Smooth muscle cell (in vitro differentiated cells): ENCODE data around the gene MAML3. TPM values are rescaled to one million over a fixed set of nuclear protein-coding genes. Genes with fewer than 3 reads are reported as not detected.
A peak's percentile ranks its signal among the peaks of the same experiment; 100 is the strongest.

Experiments used
- DNase-seq: peaks from one replicate; lab custom pipeline; 2025; ENCODE audit not compliant: unreplicated experiment; lab: John Stamatoyannopoulos, UW
- H2AFZ ChIP-seq: fragments of 200-600 bp; sonication (generic); 2 replicates; pipeline ENCODE4 v1.6.0; 2016; ENCODE audit warnings: antibody characterized with exemption, low read depth, mild to moderate bottlenecking
- H3F3A ChIP-seq: fragments of 200-600 bp; sonication (generic); 2 replicates; pipeline ENCODE4 v1.6.0; 2017; ENCODE audit warnings: antibody characterized with exemption, low read depth
- H3K27ac ChIP-seq: fragments of 200-600 bp; sonication (generic); 2 replicates; pipeline ENCODE4 v1.5.1; 2016; ENCODE audit warnings: low read depth, mild to moderate bottlenecking
- H3K27me3 ChIP-seq: fragments of 200-600 bp; sonication (generic); 2 replicates; pipeline ENCODE4 v1.6.1; 2016; ENCODE audit warnings: low read depth, mild to moderate bottlenecking
- H3K36me3 ChIP-seq: fragments of 200-600 bp; sonication (generic); 2 replicates; pipeline ENCODE4 v1.5.1; 2016; ENCODE audit warnings: low read depth
- H3K4me1 ChIP-seq: fragments of 200-600 bp; sonication (generic); 2 replicates; pipeline ENCODE4 v1.5.1; 2016; ENCODE audit warnings: low read depth
- H3K4me2 ChIP-seq: fragments of 200-600 bp; sonication (generic); 2 replicates; pipeline ENCODE4 v1.6.0; 2016; ENCODE audit warnings: mild to moderate bottlenecking
- H3K4me3 ChIP-seq: fragments of 200-600 bp; sonication (generic); 2 replicates; pipeline ENCODE4 v1.5.1; 2016; ENCODE audit warnings: mild to moderate bottlenecking
- H3K79me2 ChIP-seq: fragments of 200-600 bp; sonication (generic); 2 replicates; pipeline ENCODE4 v1.6.0; 2016; ENCODE audit warnings: low read depth, mild to moderate bottlenecking
- H3K9ac ChIP-seq: fragments of 200-600 bp; sonication (generic); 2 replicates; pipeline ENCODE4 v1.6.0; 2016; ENCODE audit warnings: low read depth
- H3K9me3 ChIP-seq: fragments of 200-600 bp; sonication (generic); replicated peaks from 2 replicates; pipeline ENCODE4 v1.5.1; 2016; ENCODE audit warnings: low read depth
- H4K20me1 ChIP-seq: fragments of 200-600 bp; sonication (generic); 2 replicates; pipeline ENCODE4 v1.6.0; 2016; ENCODE audit warnings: low read depth
- WGBS: methylation state at CpG from one replicate; pipeline ENCODE4 v1.1.7; 2016; ENCODE audit warnings: low lambda C conversion rate; 5-methylcytosine and 5-hydroxymethylcytosine counted together
- polyA plus RNA-seq: library from polyadenylated mRNA; unstranded; fragments of >200 nt; fragmentation: Nextera tagmentation; extraction: Ambion mirVana; gene quantifications from 2 replicates; pipeline ENCODE4 v1.2.1, GENCODE V29; 2016
- total RNA-seq: library from RNA; depleted of rRNA; stranded (reverse); fragments of >200 nt; gene quantifications from 2 replicates; pipeline ENCODE4 v1.2.3, GENCODE V29; 2014
- TF ChIP-seq, protein P1 (sequence below): fragments of 200-600 bp; sonication (generic); IDR thresholded peaks from 2 replicates; pipeline ENCODE4 v1.5.1; 2017; ENCODE audit warnings: borderline replicate concordance, mild to moderate bottlenecking, antibody characterized with exemption; ENCODE audit not compliant: insufficient read depth, poor library complexity, severe bottlenecking

The MAML3 gene
- total and polyA plus RNA-seq, 2 experiments from 2014 or later = 4.9 to 12.6 TPM

DNA sequence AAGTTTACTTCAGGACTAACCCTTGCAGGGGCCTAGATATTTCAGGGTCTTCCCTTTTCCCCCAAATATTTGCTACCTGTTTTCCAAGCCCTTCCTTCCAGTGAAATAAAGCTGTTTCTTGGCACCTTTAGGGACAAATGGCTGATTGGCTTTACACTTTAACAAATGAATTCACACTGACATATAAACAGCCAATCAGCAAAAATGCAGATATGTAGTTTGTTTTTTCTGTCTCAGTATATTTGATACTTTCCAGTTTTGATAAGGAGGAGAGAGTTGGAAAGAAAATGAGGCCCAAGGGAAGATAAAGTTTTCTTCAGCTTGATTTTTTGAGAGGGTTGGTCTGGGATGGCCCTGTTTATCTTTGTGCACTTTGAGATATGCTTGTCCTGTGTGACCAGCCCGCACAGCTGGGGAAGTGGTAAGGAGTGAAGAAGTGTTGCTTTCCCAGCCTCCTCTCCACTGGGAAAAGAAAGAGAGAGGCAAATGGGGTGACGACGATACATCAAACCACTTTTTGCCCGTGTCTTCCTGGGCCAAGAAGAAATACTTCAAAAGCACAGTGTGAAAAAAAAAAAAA, 420.9 kb downstream of the MAML3 start:
- no peaks in the 10 kb centered on the region for H3K27me3 ChIP-seq
- TF ChIP-seq, protein P1, sequence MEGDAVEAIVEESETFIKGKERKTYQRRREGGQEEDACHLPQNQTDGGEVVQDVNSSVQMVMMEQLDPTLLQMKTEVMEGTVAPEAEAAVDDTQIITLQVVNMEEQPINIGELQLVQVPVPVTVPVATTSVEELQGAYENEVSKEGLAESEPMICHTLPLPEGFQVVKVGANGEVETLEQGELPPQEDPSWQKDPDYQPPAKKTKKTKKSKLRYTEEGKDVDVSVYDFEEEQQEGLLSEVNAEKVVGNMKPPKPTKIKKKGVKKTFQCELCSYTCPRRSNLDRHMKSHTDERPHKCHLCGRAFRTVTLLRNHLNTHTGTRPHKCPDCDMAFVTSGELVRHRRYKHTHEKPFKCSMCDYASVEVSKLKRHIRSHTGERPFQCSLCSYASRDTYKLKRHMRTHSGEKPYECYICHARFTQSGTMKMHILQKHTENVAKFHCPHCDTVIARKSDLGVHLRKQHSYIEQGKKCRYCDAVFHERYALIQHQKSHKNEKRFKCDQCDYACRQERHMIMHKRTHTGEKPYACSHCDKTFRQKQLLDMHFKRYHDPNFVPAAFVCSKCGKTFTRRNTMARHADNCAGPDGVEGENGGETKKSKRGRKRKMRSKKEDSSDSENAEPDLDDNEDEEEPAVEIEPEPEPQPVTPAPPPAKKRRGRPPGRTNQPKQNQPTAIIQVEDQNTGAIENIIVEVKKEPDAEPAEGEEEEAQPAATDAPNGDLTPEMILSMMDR = no peak
- H3K79me2 ChIP-seq = peaks cover 3% of the 10 kb centered on the region
- peaks cover 26% of the 10 kb centered on the region for H3K4me1 ChIP-seq
- H3K36me3 ChIP-seq = no peaks in the 10 kb centered on the region
- H3K9me3 ChIP-seq = no peaks in the 10 kb centered on the region
- no peak overlapping the region for H3K4me3 ChIP-seq
- H3K4me2 ChIP-seq = peak overlapping the region; percentile 87
- H3K27ac ChIP-seq = peak overlapping the region; percentile 98
- DNase-seq = no peak
- peak overlapping the region; percentile 94 for H3K9ac ChIP-seq
- peaks cover 12% of the 10 kb centered on the region for H3F3A ChIP-seq
- 43% methylated on average over 4 of the region's 4 CpGs for WGBS
- no peak overlapping the region for H2AFZ ChIP-seq
- no peaks in the 10 kb centered on the region for H4K20me1 ChIP-seq

DNA sequence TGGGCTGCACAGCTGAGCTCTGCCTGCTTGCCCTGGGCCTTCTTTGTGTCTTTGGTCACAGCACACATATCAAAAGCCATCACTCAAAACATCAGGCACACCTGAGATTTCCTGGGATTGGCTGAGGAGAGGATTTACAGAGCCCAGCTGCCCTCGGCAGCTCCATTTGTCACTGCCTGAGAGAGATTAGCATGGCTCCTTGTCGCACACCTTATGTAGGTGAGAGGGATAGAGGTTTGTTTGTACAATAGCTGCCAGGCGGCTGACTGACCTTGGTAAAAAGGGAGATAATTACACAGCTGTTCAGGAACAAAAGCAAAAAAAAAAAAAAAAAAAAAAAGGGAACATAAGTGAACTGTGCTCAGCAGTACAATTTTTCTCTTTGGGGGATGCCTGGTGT, 425.1 kb downstream of the MAML3 start:
- H3K9ac ChIP-seq = no peak overlapping the region
- no peaks in the 10 kb centered on the region for H4K20me1 ChIP-seq
- 80% methylated on average over 3 of the region's 3 CpGs for WGBS
- H3K9me3 ChIP-seq = no peaks in the 10 kb centered on the region
- no peak overlapping the region for H3K27ac ChIP-seq
- H3F3A ChIP-seq = no peaks in the 10 kb centered on the region
- H2AFZ ChIP-seq = no peak overlapping the region
- H3K4me3 ChIP-seq = no peak overlapping the region
- TF ChIP-seq, protein P1 = no peak
- H3K4me1 ChIP-seq = peaks cover 2% of the 10 kb centered on the region
- DNase-seq = no peak
- H3K79me2 ChIP-seq = peaks cover 3% of the 10 kb centered on the region
- no peak overlapping the region for H3K4me2 ChIP-seq
- no peaks in the 10 kb centered on the region for H3K36me3 ChIP-seq
- no peaks in the 10 kb centered on the region for H3K27me3 ChIP-seq

DNA sequence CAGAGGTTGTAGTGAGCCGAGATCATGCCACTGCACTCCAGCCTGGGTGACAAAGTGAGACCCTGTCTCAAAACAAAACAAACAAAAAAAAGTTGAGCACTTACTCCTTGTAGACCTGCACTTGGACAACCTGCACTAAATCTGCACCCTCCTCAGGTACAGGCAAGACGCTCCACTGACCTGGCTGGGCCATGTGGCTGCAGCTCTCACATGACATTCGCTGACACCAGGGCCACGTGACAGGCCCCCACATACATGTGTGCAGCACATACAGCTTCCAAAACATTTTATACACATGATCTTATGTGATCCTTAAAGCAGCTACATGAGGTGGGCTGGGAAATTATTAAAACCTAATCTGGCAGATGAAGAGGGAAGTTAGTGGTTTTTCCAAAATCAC, 425.8 kb downstream of the MAML3 start:
- Histone ChIP-seq H3K9ac (no peak overlapping the region), H3K9me3 (no peaks in the 10 kb centered on the region), H3K27ac (no peak overlapping the region), H3K4me3 (no peak overlapping the region), H3K27me3 (no peaks in the 10 kb centered on the region), H3F3A (no peaks in the 10 kb centered on the region), H3K4me2 (no peak overlapping the region), H2AFZ (no peak overlapping the region), H3K36me3 (no peaks in the 10 kb centered on the region), H3K79me2 (peaks cover 3% of the 10 kb centered on the region), H4K20me1 (no peaks in the 10 kb centered on the region), H3K4me1 (no peaks in the 10 kb centered on the region)
- WGBS = 94% methylated on average over 4 of the region's 4 CpGs
- DNase-seq = no peak
- TF ChIP-seq, protein P1 = no peak

DNA sequence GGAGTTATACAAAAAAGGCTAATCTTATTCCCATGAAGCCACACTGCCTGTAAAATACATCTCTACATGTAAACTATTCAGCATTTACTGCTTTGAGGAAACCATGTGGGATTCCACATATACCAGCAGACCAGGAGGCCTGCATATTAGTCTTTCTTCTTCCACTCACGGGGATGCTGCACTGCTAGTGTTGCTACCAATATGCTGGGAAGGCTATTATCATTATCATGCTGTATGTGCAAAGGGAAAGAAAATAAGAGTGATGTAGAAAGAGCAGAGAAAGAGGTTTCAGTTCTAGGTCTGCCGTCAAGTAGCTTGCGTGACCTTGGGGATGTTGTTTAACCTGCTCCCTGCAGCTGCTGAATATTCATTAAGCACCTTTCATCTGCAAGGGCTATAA, 427.4 kb downstream of the MAML3 start:
- no peaks in the 10 kb centered on the region for H3K4me1 ChIP-seq
- H3K79me2 ChIP-seq = no peaks in the 10 kb centered on the region
- no peak overlapping the region for H3K4me2 ChIP-seq
- H3K27me3 ChIP-seq = no peaks in the 10 kb centered on the region
- H3F3A ChIP-seq = no peaks in the 10 kb centered on the region
- no peak for DNase-seq
- no peak overlapping the region for H3K27ac ChIP-seq
- no peaks in the 10 kb centered on the region for H3K9me3 ChIP-seq
- H3K36me3 ChIP-seq = no peaks in the 10 kb centered on the region
- TF ChIP-seq, protein P1 = no peak
- no peak overlapping the region for H3K9ac ChIP-seq
- H4K20me1 ChIP-seq = no peaks in the 10 kb centered on the region
- no peak overlapping the region for H3K4me3 ChIP-seq
- WGBS = 87% methylated on average over 3 of the region's 3 CpGs
- H2AFZ ChIP-seq = no peak overlapping the region
